A673 (cell line): ENCODE data around the gene MXD3.

ENCODE experiments used
- CTCF ChIP-seq: fragments of 300-800, 200-600 bp; sonication (generic); conservative IDR thresholded peaks from 2 replicates; pipeline ENCODE4 v1.5.1; 2017; ENCODE audit warnings: low read depth, mild to moderate bottlenecking, antibody characterized with exemption, low read length, moderate library complexity, mixed read lengths
- EZH2 ChIP-seq: fragments of 200-600 bp; sonication (generic); IDR thresholded peaks from 2 replicates; pipeline ENCODE4 v1.6.1; 2017; ENCODE audit warnings: borderline replicate concordance, low read depth, mild to moderate bottlenecking, mixed read lengths, antibody characterized with exemption, low read length; ENCODE audit not compliant: poor library complexity, severe bottlenecking

- TF ChIP-seq CTCF (no peak), EZH2 (no peak)
These were observed 45.0 kb upstream of the MXD3 start for GRCh38 chr5:177356746-177357145.
